ENCODE measurements around the gene TOMM7.
"Not testable (repeated sequence)": the region's sequence is repeated elsewhere in the genome, so short reads cannot be mapped to it uniquely, and the experiment has no call there.

TOMM7 gene

DNA sequence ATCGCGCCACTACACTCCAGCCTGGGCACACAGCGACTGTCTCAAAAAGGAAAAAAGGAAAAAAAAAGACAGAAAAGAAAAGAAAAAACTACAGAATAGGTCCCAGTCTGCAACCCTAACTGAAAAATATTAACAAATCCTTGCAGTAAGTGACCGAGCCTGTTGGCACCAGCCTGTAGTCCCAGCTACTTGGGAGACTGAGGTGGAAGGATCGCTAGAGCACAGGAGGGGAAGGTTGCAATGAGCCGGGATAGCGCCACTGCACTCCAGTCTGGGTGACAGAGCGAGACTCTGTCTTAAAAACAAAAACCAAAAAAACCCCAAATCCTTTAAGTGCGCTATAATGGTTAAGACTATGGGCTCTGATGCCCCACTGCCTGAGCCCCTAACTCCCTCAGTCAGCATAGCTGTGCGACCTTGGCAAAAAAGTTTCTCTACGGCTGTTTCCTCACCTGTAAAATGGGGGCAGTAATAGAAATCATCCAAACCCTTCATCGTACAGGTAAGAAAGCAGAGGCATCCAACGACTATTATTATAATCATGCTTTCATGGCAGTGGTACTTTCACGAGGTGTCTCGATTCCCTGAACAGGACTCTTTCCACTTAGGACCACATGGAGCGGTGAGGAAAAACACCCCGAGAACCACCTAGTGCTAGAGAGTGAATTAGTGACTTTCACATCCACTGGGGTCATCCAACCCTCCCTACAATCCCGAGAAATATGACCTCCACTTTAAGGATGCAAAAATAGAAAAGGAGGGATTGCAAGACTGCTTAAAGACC lies 755 bp downstream of the TOMM7 start:
- DNase-seq (ENCODE audit: low spot score) = no peak

DNA sequence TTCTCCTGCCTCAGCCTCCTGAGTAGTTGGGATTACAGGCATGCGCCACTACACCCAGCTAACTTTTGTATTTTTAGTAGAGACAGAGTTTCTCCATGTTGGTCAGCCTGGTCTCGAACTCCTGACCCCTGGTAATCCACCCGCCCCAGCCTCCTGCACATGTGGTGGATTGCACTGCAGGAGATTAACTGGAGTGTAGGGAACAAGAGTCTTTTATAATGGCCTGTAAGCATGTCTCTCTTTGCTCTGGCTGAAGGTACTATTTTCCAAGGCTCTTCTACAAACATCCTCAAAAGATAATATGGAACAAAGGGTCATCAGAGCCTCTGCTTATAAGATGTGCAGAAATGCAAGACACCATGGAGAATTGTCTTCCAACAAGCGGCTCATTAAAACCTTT lies 3.2 kb downstream of the TOMM7 start:
- no peak for DNase-seq (ENCODE audit: low spot score)

DNA sequence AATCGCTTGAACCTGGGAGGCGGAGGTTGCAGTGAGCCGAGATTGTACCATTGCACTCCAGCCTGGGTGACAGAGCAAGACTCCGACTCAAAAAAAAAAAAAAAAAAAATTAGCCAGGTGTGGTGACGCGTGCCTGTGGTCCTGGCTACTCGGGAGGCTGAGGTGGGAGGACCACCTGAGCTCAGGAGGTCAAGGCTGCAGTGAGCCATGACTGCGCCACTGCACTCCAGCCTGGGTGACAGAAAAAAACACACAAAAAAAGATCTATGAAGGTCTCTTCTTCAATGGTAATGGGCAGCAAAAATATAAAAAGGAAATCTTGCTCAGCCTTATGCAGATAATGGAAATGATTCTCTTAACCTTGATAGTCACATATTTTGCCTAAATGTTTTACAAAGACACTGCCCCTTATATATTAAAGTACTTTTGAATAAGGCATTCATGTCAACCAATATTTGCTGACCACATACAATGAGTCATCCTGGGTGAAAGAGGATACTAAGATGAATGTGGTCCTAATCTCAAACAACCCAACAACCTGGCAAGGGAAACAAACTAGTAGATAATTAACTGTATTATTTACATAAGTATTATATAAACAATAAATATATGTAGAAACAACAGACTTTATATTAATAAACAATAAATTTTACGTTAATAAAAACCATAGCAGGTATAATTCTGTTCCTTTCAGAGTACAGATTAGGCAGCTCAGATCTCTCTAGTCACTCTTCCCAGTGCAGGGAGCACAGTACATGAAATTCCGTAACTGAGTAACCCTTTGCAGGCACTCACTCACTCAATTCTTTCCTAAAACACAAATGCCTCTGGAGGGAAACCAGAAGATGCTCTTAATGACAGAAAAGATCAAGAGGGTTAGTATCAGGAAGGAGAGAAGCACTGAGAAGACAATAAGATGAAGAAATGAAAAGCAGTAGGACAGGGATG lies 8.1 kb downstream of the TOMM7 start:
- DNase-seq (ENCODE audit: low spot score) = no peak

DNA sequence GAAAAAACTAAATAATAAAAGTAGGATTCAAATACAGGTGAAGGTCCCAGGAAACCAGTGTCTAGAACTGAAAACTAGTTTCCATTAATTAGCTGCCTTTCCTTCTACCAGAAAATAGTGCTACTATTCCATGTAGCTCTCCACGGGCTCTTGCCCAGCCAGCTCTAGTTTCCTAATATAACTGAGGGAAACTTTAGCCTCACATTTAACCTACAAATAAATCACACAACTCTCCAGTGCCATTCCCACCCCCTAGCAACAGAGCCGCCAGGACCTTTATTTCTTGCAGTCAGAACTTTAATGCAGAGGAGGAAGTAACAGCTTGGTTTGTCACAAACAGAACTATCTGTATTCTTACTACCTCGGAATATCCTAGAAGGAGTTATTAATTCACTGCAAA lies 10.3 kb downstream of the TOMM7 start:
- DNase-seq (ENCODE audit: low spot score) = no peak

- DNase-seq (ENCODE audit: low spot score) = no peak
Observed at GRCh38 chr7:22811746-22812280, 10.8 kb downstream of the TOMM7 start.

DNA sequence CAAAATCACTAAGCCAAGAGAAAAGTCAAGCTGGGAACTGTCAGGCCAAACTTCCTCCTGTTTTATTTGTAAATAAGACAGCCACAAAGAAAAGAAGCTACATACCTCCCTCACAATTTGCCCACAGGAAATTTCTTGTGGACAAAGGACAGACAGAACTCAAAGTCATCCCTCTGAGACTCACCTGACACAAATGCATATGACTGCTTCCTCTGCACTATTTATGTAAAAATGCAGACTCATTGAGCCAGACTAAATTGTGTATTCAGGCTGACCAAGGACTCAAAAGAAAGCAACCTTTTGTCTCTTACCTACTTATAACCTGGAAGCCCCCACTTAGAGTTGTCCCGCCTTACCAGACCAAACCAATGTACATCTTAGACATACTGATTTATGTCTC lies 11.8 kb downstream of the TOMM7 start:
- DNase-seq (ENCODE audit: low spot score) = no peak

DNA sequence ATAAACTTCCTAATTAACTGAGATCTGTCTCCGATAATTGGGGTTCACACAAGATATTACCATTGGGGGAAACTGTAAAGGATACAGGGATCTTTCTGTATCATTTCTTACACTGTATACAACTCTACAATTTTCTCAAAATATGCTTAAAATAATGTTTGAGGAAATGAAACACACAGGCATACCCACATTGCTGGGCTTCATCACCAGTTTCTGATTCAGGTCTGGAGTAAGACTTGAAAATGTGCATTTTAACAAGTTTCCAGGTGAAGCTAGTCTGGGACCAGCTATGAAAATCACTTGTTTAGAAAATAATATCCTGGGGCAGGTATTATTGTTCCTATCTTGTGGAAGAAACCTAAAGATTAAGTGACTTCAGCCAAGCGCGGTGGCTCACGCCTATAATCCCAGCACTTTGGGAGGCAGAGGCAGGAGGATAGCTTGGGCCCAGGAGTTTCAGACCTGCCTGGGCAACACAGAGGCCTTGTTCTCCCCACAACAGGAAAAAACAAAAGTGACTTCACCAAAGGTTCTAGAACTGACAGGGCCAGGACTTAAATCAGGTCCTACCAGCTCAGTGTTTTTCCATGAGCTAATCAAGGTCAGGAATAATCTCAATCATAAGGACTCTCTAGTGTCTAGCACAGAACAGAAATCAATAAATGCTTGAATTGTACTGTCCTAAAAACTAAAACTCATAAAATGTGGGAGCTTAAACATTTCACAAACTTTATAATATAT lies 12.6 kb downstream of the TOMM7 start:
- no peak for DNase-seq (ENCODE audit: low spot score)

GRCh38 chr7:22808140-22808539 lies 14.5 kb downstream of the TOMM7 start:
- DNase-seq (ENCODE audit: low spot score) = no peak

- DNase-seq (ENCODE audit: low spot score) = no peak
Observed at GRCh38 chr7:22806752-22807151, 15.9 kb downstream of the TOMM7 start.

GRCh38 chr7:22805227-22805626 lies 17.4 kb downstream of the TOMM7 start:
- DNase-seq (ENCODE audit: low spot score) = no peak

- not testable (repeated sequence) for DNase-seq (ENCODE audit: low spot score)
Observed at GRCh38 chr7:22802831-22803230, 19.8 kb downstream of the TOMM7 start.

- no peak for DNase-seq (ENCODE audit: low spot score)
Observed at GRCh38 chr7:22802426-22802825, 20.2 kb downstream of the TOMM7 start.

DNA sequence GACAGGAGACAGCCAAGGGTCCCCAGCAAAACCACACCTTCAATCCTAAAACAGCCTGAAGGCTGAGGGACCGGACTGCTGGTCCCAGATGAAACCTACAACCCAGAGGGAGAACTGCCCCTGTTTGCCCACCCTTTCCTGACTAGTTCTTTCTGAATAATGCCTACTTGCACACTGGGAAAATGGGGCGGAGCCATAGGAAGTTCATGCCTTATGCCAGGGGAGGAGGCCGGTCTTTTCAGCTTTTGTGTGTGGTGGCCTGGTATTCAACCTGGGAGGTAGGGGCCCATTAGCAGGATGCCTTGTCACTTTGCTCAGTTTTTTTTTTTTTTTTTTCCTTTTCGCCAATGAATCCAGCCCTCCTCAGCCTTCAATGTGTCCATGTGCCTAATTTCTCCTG lies 20.7 kb downstream of the TOMM7 start:
- no peak for DNase-seq (ENCODE audit: low spot score)

DNA sequence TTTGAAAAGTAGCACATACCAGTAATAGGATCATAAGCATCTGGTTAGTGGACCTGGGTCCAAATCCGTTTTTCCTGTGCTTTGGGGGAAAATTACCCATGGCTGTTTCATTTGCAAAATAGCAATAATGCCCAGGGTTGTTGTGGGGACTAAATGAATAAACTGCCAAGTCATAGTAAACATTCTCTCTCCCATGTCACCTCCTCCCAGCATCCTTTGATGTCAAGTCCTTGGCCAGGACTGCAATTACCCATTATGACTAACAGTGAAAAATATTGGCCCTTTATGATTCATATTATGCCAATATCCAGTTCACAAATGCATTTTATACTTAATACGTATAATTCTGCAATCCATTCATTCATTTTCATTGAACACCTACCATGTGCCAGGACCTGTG lies 23.0 kb downstream of the TOMM7 start:
- DNase-seq (ENCODE audit: low spot score) = no peak

DNA sequence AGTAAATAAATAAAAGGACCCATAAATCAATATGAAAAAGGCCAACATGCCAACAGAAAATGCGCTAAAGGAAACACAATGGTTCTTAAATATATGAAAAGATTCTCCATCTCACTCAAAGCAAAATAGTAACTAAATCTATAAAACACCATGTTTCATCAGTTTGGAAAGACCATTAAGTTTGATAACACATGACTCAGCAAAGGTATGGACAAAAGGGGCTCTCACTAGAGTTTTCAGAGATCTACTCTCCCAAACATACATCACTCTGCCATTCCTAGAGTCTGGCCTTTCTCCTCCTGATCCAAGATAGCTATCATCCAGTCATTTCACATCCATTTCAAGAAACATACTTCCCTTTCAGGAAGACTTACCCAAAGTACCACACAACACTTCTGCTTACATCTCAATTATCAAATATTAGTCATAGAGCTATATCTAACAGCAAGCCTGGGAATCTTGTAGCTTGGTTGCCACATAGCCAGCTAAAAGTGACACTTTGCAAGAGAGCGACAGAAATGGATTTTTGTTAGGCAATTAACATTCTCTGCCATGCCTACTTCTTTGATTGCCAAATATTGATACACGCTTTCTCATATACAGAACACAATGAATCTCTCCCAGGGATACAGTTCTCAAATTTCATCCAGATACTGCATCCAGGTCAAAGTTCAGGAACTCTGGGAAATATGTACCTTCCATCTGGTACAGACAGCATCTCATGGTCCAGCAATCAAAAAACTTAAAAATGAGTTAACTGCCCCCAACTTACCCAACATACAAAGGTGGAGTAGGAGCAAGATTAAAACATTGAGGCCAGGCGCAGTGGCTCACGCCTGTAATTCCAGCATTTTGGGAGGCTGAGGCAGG lies 28.8 kb downstream of the TOMM7 start:
- DNase-seq (ENCODE audit: low spot score) = no peak

DNA sequence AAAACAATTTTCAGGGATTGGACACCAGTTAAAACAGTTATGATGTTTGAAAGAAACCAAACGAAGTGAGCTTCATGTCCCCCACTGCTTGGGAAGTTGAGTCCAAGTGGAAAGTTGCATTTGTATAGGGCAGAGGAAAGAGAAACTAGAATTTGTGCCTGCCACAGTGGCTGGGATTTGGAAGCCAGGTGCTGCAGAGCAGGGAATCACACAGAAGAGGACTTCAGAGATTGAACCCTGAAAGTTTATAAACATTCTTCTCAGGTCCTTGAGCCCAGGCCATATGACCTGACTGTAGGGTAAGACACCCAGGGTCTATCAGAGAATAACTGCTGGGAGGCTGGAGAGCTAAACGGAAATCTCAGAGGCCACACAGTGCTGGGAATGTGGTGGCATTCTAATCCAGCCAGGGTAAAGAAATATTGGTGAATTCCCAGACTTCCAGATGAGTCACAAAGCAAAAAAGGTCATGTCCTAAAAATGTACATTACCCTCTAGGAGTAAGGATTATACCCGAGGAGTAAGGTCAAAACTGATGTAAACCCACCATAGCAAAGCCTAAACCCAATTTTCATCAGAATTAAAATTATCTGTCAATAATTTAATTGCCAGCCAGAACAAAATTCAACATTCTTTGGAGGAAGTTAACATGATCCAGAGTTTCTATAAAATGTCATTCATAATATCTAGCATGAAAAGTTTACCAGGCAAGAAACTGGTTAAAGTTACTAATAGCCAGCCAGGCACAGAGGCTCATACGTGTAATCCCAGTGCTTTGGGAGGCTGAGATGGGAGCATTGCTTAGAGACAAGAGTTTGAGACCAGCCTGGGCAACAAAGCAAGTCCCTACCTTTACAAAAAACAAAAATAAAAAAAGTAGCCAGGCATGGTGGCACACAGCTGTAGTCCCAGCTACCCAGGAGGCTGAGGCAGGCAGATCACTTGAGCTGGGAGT lies 31.2 kb downstream of the TOMM7 start:
- DNase-seq (ENCODE audit: low spot score) = no peak

- not testable (repeated sequence) for DNase-seq (ENCODE audit: low spot score)
Observed at GRCh38 chr7:22790640-22791039, 32.0 kb downstream of the TOMM7 start.

DNA sequence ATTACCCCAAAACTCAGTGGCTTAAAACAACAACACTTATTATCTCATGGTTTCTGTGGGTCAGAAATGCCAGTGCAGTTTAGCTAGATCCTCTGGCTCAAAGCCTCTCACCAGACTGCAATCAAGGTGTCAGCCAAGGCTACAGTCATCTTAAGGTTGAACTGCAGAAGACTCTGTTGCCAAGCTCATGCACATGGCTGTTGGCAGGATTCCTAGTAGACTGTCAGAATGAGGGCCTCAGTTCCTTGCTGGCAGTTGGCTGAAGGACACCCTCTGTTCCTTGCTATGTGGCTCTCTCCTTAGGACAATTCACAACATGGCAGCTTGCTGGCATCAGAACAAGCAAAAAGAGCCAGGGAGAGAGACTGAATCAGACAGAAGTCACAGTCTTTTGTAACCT lies 34.7 kb downstream of the TOMM7 start:
- no peak for DNase-seq (ENCODE audit: low spot score)

DNA sequence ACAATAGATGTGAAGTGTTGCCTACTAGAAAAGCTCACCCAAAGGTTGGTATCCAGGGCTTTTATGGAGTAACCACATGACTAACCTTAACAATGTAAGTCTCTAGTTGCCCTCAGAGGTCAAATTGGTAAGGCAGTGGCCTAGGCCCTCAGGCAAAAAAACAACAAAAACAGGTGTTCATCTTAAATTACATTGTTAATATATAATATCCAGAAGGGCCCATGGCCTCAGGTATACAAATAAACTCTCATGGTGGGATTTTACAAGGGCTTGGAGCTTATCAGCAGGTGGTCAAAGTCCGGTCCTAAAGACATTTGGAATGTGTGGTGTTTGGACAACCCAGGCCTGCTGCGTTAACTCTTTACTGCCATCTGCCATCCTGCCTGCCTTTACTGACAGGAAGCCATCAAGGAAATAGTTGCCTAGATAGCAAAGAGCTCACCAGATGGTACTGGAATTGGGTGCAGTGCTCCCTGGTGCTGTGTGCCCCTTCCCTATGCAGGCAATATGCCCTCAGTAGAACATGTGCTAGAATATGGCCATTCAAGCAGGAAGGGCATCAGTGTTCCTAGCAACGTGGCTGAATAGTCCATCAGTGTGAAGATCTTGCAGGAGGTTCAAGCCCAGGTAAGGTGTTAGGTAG lies 36.2 kb downstream of the TOMM7 start:
- DNase-seq (ENCODE audit: low spot score) = no peak

DNA sequence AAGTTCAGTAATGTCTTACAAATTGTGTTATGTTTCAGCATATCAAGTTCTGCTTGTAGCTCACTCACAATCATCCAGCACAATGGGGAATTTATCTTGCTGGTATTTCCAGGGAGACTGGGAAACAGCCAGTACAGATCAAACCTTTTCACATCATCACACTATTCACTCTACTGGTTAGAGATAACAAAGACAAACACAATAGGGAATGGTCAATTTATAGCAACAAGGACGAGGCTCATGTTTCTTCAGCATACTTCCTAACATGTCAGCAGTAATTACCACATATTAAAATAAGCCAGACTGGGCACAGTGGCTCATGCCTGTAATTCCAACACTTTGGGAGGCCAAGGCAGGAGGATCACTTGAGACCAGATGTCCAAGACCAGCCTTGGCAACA lies 38.3 kb downstream of the TOMM7 start:
- DNase-seq (ENCODE audit: low spot score) = no peak

Data from germinal center (tissue), 1 donor.